Smooth muscle cell of trachea (primary cell): ENCODE measurements around the gene BTG2. TPM values are rescaled to one million over a fixed set of nuclear protein-coding genes. Genes with fewer than 3 reads are reported as not detected.

ENCODE experiments used
- total RNA-seq: library from RNA; depleted of rRNA; stranded (reverse); fragments of >200 nt; gene quantifications from 2 replicates; pipeline ENCODE4 v1.2.1, GENCODE V29; 2014

Gene BTG2, protein sequence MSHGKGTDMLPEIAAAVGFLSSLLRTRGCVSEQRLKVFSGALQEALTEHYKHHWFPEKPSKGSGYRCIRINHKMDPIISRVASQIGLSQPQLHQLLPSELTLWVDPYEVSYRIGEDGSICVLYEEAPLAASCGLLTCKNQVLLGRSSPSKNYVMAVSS
- total RNA-seq = 8.7 and 46.8 TPM in 2 replicates

GRCh38 chr1:203304919-203305808 lies at the start of gene BTG2:
TSS of gene BTG2 (plus strand) at chr1:203305519. CDS start at chr1:203305607, 88 bp downstream.

GRCh38 chr1:203351037-203351625 lies 45.8 kb downstream of the BTG2 start, which contains the start of gene FMOD:
TSS of gene FMOD (minus strand) at chr1:203351122. CDS start at chr1:203348270, 2,852 bp downstream.

Other genes with a start within 250 kb of the BTG2 start
- not detected in 2 replicates for gene MYOG, start 219.5 kb upstream of the BTG2 start, total RNA-seq
- gene ADORA1, start 177.8 kb upstream of the BTG2 start, total RNA-seq = 2.0 and 16.0 TPM in 2 replicates
- gene MYBPH, start 129.7 kb upstream of the BTG2 start, total RNA-seq = 0.15 and 2.2 TPM in 2 replicates
- gene CHI3L1, start 118.8 kb upstream of the BTG2 start, total RNA-seq = 14.8 and 26.0 TPM in 2 replicates
- not detected in 2 replicates for gene CHIT1, start 75.8 kb upstream of the BTG2 start, total RNA-seq
- gene FMOD, start 45.6 kb downstream of the BTG2 start, total RNA-seq = 1.6 and 8.1 TPM in 2 replicates
- 0.73 and 4.3 TPM in 2 replicates for gene PRELP, start 170.3 kb downstream of the BTG2 start, total RNA-seq
- not detected in 2 replicates for gene OPTC, start 188.6 kb downstream of the BTG2 start, total RNA-seq